Neural cell (in vitro differentiated cells): ENCODE results near the gene NKAIN2. TPM values are rescaled to one million over a fixed set of nuclear protein-coding genes. Genes with fewer than 3 reads are reported as not detected.
A peak's percentile ranks its signal among the peaks of the same experiment; 100 is the strongest.

ENCODE experiments used
- H2AFZ ChIP-seq: fragments of 200-600, 300-800 bp; sonication (generic), shearing (Covaris generic); 2 replicates; pipeline ENCODE4 v1.6.0; 2014; ENCODE audit warnings: low read depth, mild to moderate bottlenecking, antibody characterized with exemption, low read length, moderate library complexity
- H3F3A ChIP-seq: fragments of 200-600 bp; shearing (Covaris generic); 2 replicates; pipeline ENCODE4 v1.6.1; 2016; ENCODE audit warnings: mild to moderate bottlenecking, moderate library complexity, mixed read lengths, antibody characterized with exemption, low read length; ENCODE audit not compliant: insufficient read depth, poor library complexity, severe bottlenecking
- H3K27ac ChIP-seq: fragments of 200-600, 300-800 bp; sonication (generic), shearing (Covaris generic); 2 replicates; pipeline ENCODE4 v1.5.1; 2014; ENCODE audit warnings: mild to moderate bottlenecking, low read length, moderate library complexity
- H3K27me3 ChIP-seq: fragments of 300-800, 200-600 bp; sonication (generic), shearing (Covaris generic); 2 replicates; pipeline ENCODE4 v1.6.0; 2014; ENCODE audit warnings: mild to moderate bottlenecking, low read depth, low read length, moderate library complexity; ENCODE audit not compliant: insufficient read depth
- H3K36me3 ChIP-seq: fragments of 300-800, 200-600 bp; sonication (generic), shearing (Covaris generic); 2 replicates; pipeline ENCODE4 v1.5.1; 2014; ENCODE audit warnings: mild to moderate bottlenecking, antibody characterized with exemption, low read length, moderate library complexity; ENCODE audit not compliant: insufficient read depth
- H3K4me2 ChIP-seq: fragments of 300-800, 200-600 bp; sonication (generic), shearing (Covaris generic); 2 replicates; pipeline ENCODE4 v1.6.0; 2014; ENCODE audit warnings: mild to moderate bottlenecking, low read length
- H3K4me3 ChIP-seq: fragments of 300-800, 200-600 bp; sonication (generic), shearing (Covaris generic); 2 replicates; pipeline ENCODE4 v1.5.1; 2014; ENCODE audit warnings: mild to moderate bottlenecking, low read length, moderate library complexity
- H3K79me2 ChIP-seq: fragments of 200-600 bp; shearing (Covaris generic); replicated peaks from 2 replicates; pipeline ENCODE4 v1.6.0; 2014; ENCODE audit warnings: mild to moderate bottlenecking, low read length, moderate library complexity; ENCODE audit not compliant: insufficient read depth
- H3K9ac ChIP-seq: fragments of 300-800, 200-600 bp; sonication (generic), shearing (Covaris generic); 2 replicates; pipeline ENCODE4 v1.6.1; 2016; ENCODE audit warnings: mild to moderate bottlenecking, low read length, mixed read lengths
- H3K9me2 ChIP-seq: fragments of 200-600 bp; shearing (Covaris generic); 2 replicates; pipeline ENCODE4 v1.6.1; 2016; ENCODE audit warnings: mild to moderate bottlenecking, low read length, mixed read lengths; ENCODE audit not compliant: insufficient read depth
- H3K9me3 ChIP-seq: fragments of 200-600, 300-800 bp; sonication (generic), shearing (Covaris generic); 2 replicates; pipeline ENCODE4 v1.6.1; 2016; ENCODE audit warnings: mild to moderate bottlenecking, mixed run types, low read length, moderate library complexity, mixed read lengths
- H4K20me1 ChIP-seq: fragments of 200-600 bp; shearing (Covaris generic); 2 replicates; pipeline ENCODE4 v1.6.1; 2016; ENCODE audit warnings: mild to moderate bottlenecking, mixed run types; ENCODE audit not compliant: insufficient read depth
- CTCF ChIP-seq: fragments of 450-650 bp; IDR thresholded peaks from 2 replicates; pipeline ENCODE4 v1.5.1; 2014; ENCODE audit warnings: antibody characterized with exemption, mild to moderate bottlenecking, moderate library complexity; ENCODE audit not compliant: poor library complexity, severe bottlenecking
- EP300 ChIP-seq: fragments of 450-650 bp; conservative IDR thresholded peaks from 2 replicates; pipeline ENCODE4 v1.6.1; 2014; ENCODE audit warnings: antibody characterized with exemption, mild to moderate bottlenecking, moderate library complexity; ENCODE audit not compliant: poor library complexity, severe bottlenecking
- EZH2 ChIP-seq: fragments of 200-600, 300-800 bp; shearing (Covaris generic), sonication (generic); IDR thresholded peaks from 2 replicates; pipeline ENCODE4 v1.6.1; 2014; ENCODE audit warnings: antibody characterized with exemption, low read length, borderline replicate concordance, mild to moderate bottlenecking; ENCODE audit not compliant: insufficient read depth, poor library complexity, severe bottlenecking
- MXI1 ChIP-seq: fragments of 450-650 bp; conservative IDR thresholded peaks from 2 replicates; pipeline ENCODE4 v1.6.1; 2014; ENCODE audit warnings: antibody characterized with exemption, mild to moderate bottlenecking; ENCODE audit not compliant: poor library complexity, severe bottlenecking
- POLR2AphosphoS5 ChIP-seq: IDR thresholded peaks from 2 replicates; pipeline ENCODE4 v1.6.1; 2012
- RAD21 ChIP-seq: fragments of 450-650 bp; conservative IDR thresholded peaks from 2 replicates; pipeline ENCODE4 v1.6.1; 2014; ENCODE audit warnings: antibody characterized with exemption, mild to moderate bottlenecking, moderate library complexity
- REST ChIP-seq: IDR thresholded peaks from 2 replicates; pipeline ENCODE4 v1.6.1; 2012; ENCODE audit warnings: borderline replicate concordance
- SMC3 ChIP-seq: fragments of 450-650 bp; conservative IDR thresholded peaks from 2 replicates; pipeline ENCODE4 v1.6.1; 2014; ENCODE audit warnings: antibody characterized with exemption, mild to moderate bottlenecking, moderate library complexity; ENCODE audit not compliant: poor library complexity
- TAF1 ChIP-seq: IDR thresholded peaks from 2 replicates; pipeline ENCODE4 v1.6.1; 2012; ENCODE audit warnings: low read depth
- polyA plus RNA-seq: library from polyadenylated mRNA; depleted of rRNA; stranded (reverse); fragments of >200 nt; gene quantifications from 2 replicates; pipeline ENCODE4 v1.2.3, GENCODE V29; 2014

NKAIN2 gene
- polyA plus RNA-seq, 1 donor from 2014 or later: 23.2 TPM

- H4K20me1 ChIP-seq: no peaks in the 10 kb centered on the region
- peak overlapping the region; percentile 21 for H3K27ac ChIP-seq
- H3K9ac ChIP-seq: no peak overlapping the region
- TF ChIP-seq POLR2AphosphoS5: no peak
- H3F3A ChIP-seq: no peaks in the 10 kb centered on the region
- no peaks in the 10 kb centered on the region for H3K36me3 ChIP-seq
- no peaks in the 10 kb centered on the region for H3K27me3 ChIP-seq
- no peaks in the 10 kb centered on the region for H3K79me2 ChIP-seq
- H3K4me3 ChIP-seq: no peak overlapping the region
- no peaks in the 10 kb centered on the region for H3K9me2 ChIP-seq
- no peak overlapping the region for H2AFZ ChIP-seq
- no peaks in the 10 kb centered on the region for H3K9me3 ChIP-seq
- no peak overlapping the region for H3K4me2 ChIP-seq
Measured at GRCh38 chr6:124753562-124754105, 950.0 kb downstream of the NKAIN2 start.

GRCh38 chr6:124755321-124755720 lies 951.7 kb downstream of the NKAIN2 start:
- no peak overlapping the region for H3K9ac ChIP-seq
- no peak overlapping the region for H2AFZ ChIP-seq
- H4K20me1 ChIP-seq: no peaks in the 10 kb centered on the region
- no peaks in the 10 kb centered on the region for H3K79me2 ChIP-seq
- no peaks in the 10 kb centered on the region for H3K9me2 ChIP-seq
- H3K27me3 ChIP-seq: no peaks in the 10 kb centered on the region
- TF ChIP-seq TAF1: no peak
- no peak for TF ChIP-seq RAD21
- TF ChIP-seq EP300: no peak
- no peak for TF ChIP-seq REST
- TF ChIP-seq CTCF: no peak
- TF ChIP-seq EZH2: no peak
- no peak for TF ChIP-seq POLR2AphosphoS5
- TF ChIP-seq MXI1: no peak
- no peak for TF ChIP-seq SMC3
- H3K9me3 ChIP-seq: no peaks in the 10 kb centered on the region
- H3K27ac ChIP-seq: no peak overlapping the region
- H3K4me2 ChIP-seq: no peak overlapping the region
- no peak overlapping the region for H3K4me3 ChIP-seq
- no peaks in the 10 kb centered on the region for H3F3A ChIP-seq
- H3K36me3 ChIP-seq: no peaks in the 10 kb centered on the region

- Histone ChIP-seq H3K4me2 (no peak overlapping the region), H3K36me3 (no peaks in the 10 kb centered on the region), H3K9ac (no peak overlapping the region), H3K4me3 (no peak overlapping the region), H3K9me3 (no peaks in the 10 kb centered on the region), H4K20me1 (no peaks in the 10 kb centered on the region), H3K27ac (no peak overlapping the region), H3K27me3 (no peaks in the 10 kb centered on the region), H3K9me2 (no peaks in the 10 kb centered on the region), H3K79me2 (no peaks in the 10 kb centered on the region), H2AFZ (no peak overlapping the region), H3F3A (no peaks in the 10 kb centered on the region)
- TF ChIP-seq CTCF (no peak), REST (no peak), EZH2 (no peak), RAD21 (no peak), TAF1 (no peak)
Measured at GRCh38 chr6:124757560-124757959, 953.9 kb downstream of the NKAIN2 start.
